GM23338 (cell line): ENCODE measurements around the gene MARCHF9. TPM values are rescaled to one million over a fixed set of nuclear protein-coding genes. Genes with fewer than 3 reads are reported as not detected.

Experiments
- ATAC-seq: fragments of 200-7000 bp; cut with Tn5 transposase; 3 replicates; pipeline ENCODE4 v1.9.1; 2020
- DNase-seq: peaks from one replicate; pipeline ENCODE4 v3.0.0-alpha.2; 2015; ENCODE audit warnings: low spot score
- H2AFZ ChIP-seq: fragments of 200-600 bp; sonication (generic); 2 replicates; pipeline ENCODE4 v1.8.0; 2016; ENCODE audit warnings: antibody characterized with exemption, mild to moderate bottlenecking, moderate library complexity
- H3F3A ChIP-seq: fragments of 200-600 bp; sonication (generic); replicated peaks from 2 replicates; pipeline ENCODE4 v1.8.0; 2017; ENCODE audit warnings: antibody characterized with exemption, mixed run types, low read depth
- H3K27ac ChIP-seq: fragments of 200-600 bp; sonication (generic); 2 replicates; pipeline ENCODE4 v1.6.1; 2016; ENCODE audit warnings: low read depth
- H3K27me3 ChIP-seq: fragments of 200-600 bp; sonication (generic); 2 replicates; pipeline ENCODE4 v1.8.0; 2016; ENCODE audit warnings: mild to moderate bottlenecking, mixed run types, moderate library complexity; ENCODE audit not compliant: insufficient read depth
- H3K36me3 ChIP-seq: fragments of 200-600 bp; sonication (generic); 2 replicates; pipeline ENCODE4 v1.8.0; 2016; ENCODE audit warnings: mild to moderate bottlenecking; ENCODE audit not compliant: insufficient read depth
- H3K4me1 ChIP-seq: fragments of 200-600 bp; sonication (generic); 2 replicates; pipeline ENCODE4 v1.8.0; 2016; ENCODE audit warnings: mild to moderate bottlenecking, moderate library complexity; ENCODE audit not compliant: insufficient read depth
- H3K4me2 ChIP-seq: fragments of 200-600 bp; sonication (generic); 2 replicates; pipeline ENCODE4 v1.7.1; 2017; ENCODE audit warnings: mixed run types
- H3K4me3 ChIP-seq: fragments of 200-600 bp; sonication (generic); 2 replicates; pipeline ENCODE4 v1.6.1; 2016; ENCODE audit warnings: mixed run types
- H3K79me2 ChIP-seq: fragments of 200-600 bp; sonication (generic); replicated peaks from 2 replicates; pipeline ENCODE4 v1.8.0; 2017; ENCODE audit warnings: mild to moderate bottlenecking; ENCODE audit not compliant: insufficient read depth
- H3K9me2 ChIP-seq: fragments of 200-600 bp; sonication (generic); 2 replicates; pipeline ENCODE4 v1.8.0; 2017; ENCODE audit not compliant: insufficient read depth
- H4K20me1 ChIP-seq: fragments of 200-600 bp; sonication (generic); replicated peaks from 2 replicates; pipeline ENCODE4 v1.8.0; 2017; ENCODE audit warnings: mild to moderate bottlenecking; ENCODE audit not compliant: insufficient read depth
- H3K27ac Mint-ChIP-seq: 2 replicates; pipeline ENCODE4 v1.8.0; 2020; ENCODE audit warnings: inconsistent platforms, mild to moderate bottlenecking, moderate library complexity, mixed read lengths
- H3K27me3 Mint-ChIP-seq: 3 replicates; pipeline ENCODE4 v1.8.0; 2022; ENCODE audit warnings: low read depth, mild to moderate bottlenecking, moderate library complexity, mixed read lengths, inconsistent platforms; ENCODE audit not compliant: insufficient read depth, poor library complexity
- H3K36me3 Mint-ChIP-seq: 3 replicates; pipeline ENCODE4 v1.8.0; 2021; ENCODE audit warnings: low read depth, mild to moderate bottlenecking, inconsistent platforms, moderate library complexity, mixed read lengths
- H3K4me1 Mint-ChIP-seq: 3 replicates; pipeline ENCODE4 v1.8.0; 2020; ENCODE audit warnings: mild to moderate bottlenecking, inconsistent platforms, mixed read lengths
- H3K4me3 Mint-ChIP-seq: 3 replicates; pipeline ENCODE4 v1.8.0; 2021; ENCODE audit warnings: moderate library complexity, mild to moderate bottlenecking, inconsistent platforms, mixed read lengths
- H3K9me3 Mint-ChIP-seq: 3 replicates; pipeline ENCODE4 v1.8.0; 2020; ENCODE audit warnings: moderate library complexity, mild to moderate bottlenecking, inconsistent platforms, mixed read lengths
- CREB1 ChIP-seq: fragments of 250-450 bp; sonication (Bioruptor Pico); IDR thresholded peaks from 2 replicates; pipeline ENCODE4 v1.5.0; 2020; ENCODE audit warnings: low read depth, mild to moderate bottlenecking, moderate library complexity
- CTCF ChIP-seq, 2 experiments: fragments of 200-600 bp in 1 of 2; sonication (generic) in 1 of 2; conservative IDR thresholded peaks; 2 replicates each; pipeline versions ENCODE4 v1.5.1 to v1.6.1; 2016 to 2017; ENCODE audit warnings: antibody characterized with exemption in 2 of 2, low read depth in 2 of 2, mild to moderate bottlenecking in 2 of 2, moderate library complexity in 1 of 2
- EZH2phosphoT487 ChIP-seq: fragments of 200-600 bp; sonication (generic); IDR thresholded peaks from one replicate; pipeline ENCODE4 v1.8.1; 2018; ENCODE audit warnings: antibody characterized with exemption; ENCODE audit not compliant: unreplicated experiment
- JUNB ChIP-seq: IDR thresholded peaks from one replicate; pipeline ENCODE4 v1.6.1; 2016; ENCODE audit warnings: antibody characterized with exemption; ENCODE audit not compliant: unreplicated experiment
- NANOG ChIP-seq: IDR thresholded peaks from 2 replicates; pipeline ENCODE4 v1.6.1; 2016; ENCODE audit warnings: antibody characterized with exemption, borderline replicate concordance
- STAT1 ChIP-seq: IDR thresholded peaks from one replicate; pipeline ENCODE4 v1.6.1; 2016; ENCODE audit warnings: antibody characterized with exemption; ENCODE audit not compliant: unreplicated experiment
- ZNF331 ChIP-seq: fragments of 250-450 bp; sonication (Bioruptor Pico); IDR thresholded peaks from 2 replicates; pipeline ENCODE4 v1.5.0; 2020; ENCODE audit warnings: low read depth, mild to moderate bottlenecking, moderate library complexity
- ZNF462 ChIP-seq: fragments of 250-450 bp; sonication (Bioruptor Pico); IDR thresholded peaks from 2 replicates; pipeline ENCODE4 v1.5.0; 2020; ENCODE audit warnings: mild to moderate bottlenecking, moderate library complexity
- polyA plus RNA-seq: library from polyadenylated mRNA; unstranded; fragments of >200 nt; fragmentation: Nextera tagmentation; extraction: Ambion mirVana; gene quantifications from 2 replicates; pipeline ENCODE4 v1.2.1, GENCODE V29; 2016
- total RNA-seq: library from RNA; depleted of rRNA; stranded (reverse); fragments of >200 nt; shearing (Covaris generic); gene quantifications from 2 replicates; pipeline ENCODE4 v1.2.3, GENCODE V29; 2014

Gene MARCHF9
- total and polyA plus RNA-seq, 2 experiments from 2014 or later: 2.9 to 3.3 TPM

- no peak for TF ChIP-seq JUNB
- TF ChIP-seq NANOG: no peak
Measured at GRCh38 chr12:57802607-57803006, 47.7 kb downstream of the MARCHF9 start (continued).

- TF ChIP-seq CTCF (conservative IDR thresholded peaks at IDR 0.05; ENCODE audit: low read depth in 2 of 2): peak; percentile 80 to 84
- TF ChIP-seq JUNB: no peak
- H3K4me2 ChIP-seq: no peak overlapping the region
Measured at GRCh38 chr12:57803319-57803893, 48.5 kb downstream of the MARCHF9 start.

GRCh38 chr12:57806677-57807076, 51.8 kb downstream of the MARCHF9 start:
- no peak overlapping the region for H3K27ac Mint-ChIP-seq
- H3K4me2 ChIP-seq: no peak overlapping the region
- H3K9me3 Mint-ChIP-seq: no peaks in the 10 kb centered on the region
- H3K27me3 ChIP-seq: no peaks in the 10 kb centered on the region
- H3K79me2 ChIP-seq: no peaks in the 10 kb centered on the region
- TF ChIP-seq STAT1 (no peak), EZH2phosphoT487 (no peak), CTCF (conservative IDR thresholded peaks at IDR 0.05; ENCODE audit: low read depth in 2 of 2) (no peak), CREB1 (CRISPR knock-in tag) (no peak), ZNF462 (CRISPR knock-in tag) (no peak), ZNF331 (CRISPR knock-in tag) (no peak)
- no peaks in the 10 kb centered on the region for H3K36me3 ChIP-seq
- H3K27me3 Mint-ChIP-seq: peaks cover 4% of the 10 kb centered on the region
- no peaks in the 10 kb centered on the region for H4K20me1 ChIP-seq
- no peaks in the 10 kb centered on the region for H3K4me1 Mint-ChIP-seq
- DNase-seq: no peak
- peaks cover 2% of the 10 kb centered on the region; the same call in 1 of the 2 replicates for H3K4me1 ChIP-seq
- H2AFZ ChIP-seq: no peak overlapping the region
- H3K36me3 Mint-ChIP-seq: peaks cover 4% of the 10 kb centered on the region
- ATAC-seq: no peak
- H3K27ac ChIP-seq: no peak overlapping the region
- no peak overlapping the region for H3K4me3 ChIP-seq
- H3K9me2 ChIP-seq: no peaks in the 10 kb centered on the region
- H3F3A ChIP-seq: no peaks in the 10 kb centered on the region
- H3K4me3 Mint-ChIP-seq: no peak overlapping the region

More at GRCh38 chr12:57803319-57803893, 48.5 kb downstream of the MARCHF9 start:
- Histone ChIP-seq H3K4me1 (peaks cover 2% of the 10 kb centered on the region; the same call in 1 of the 2 replicates), H4K20me1 (no peaks in the 10 kb centered on the region), H3K79me2 (no peaks in the 10 kb centered on the region), H3K9me2 (no peaks in the 10 kb centered on the region), H3K27me3 (no peaks in the 10 kb centered on the region), H3K27ac (no peak overlapping the region), H3K36me3 (no peaks in the 10 kb centered on the region), H2AFZ (no peak overlapping the region), H3K4me3 (no peak overlapping the region), H3F3A (no peaks in the 10 kb centered on the region)
- Mint-ChIP-seq H3K4me3 (no peak overlapping the region), H3K27me3 (peaks cover 2% of the 10 kb centered on the region), H3K4me1 (no peaks in the 10 kb centered on the region), H3K36me3 (peaks cover 6% of the 10 kb centered on the region), H3K27ac (no peak overlapping the region), H3K9me3 (no peaks in the 10 kb centered on the region)
- ATAC-seq (peak; percentile 98), DNase-seq (peak; percentile 85)
